Measurements from ENCODE around the gene RBM23. TPM values are rescaled to one million over a fixed set of nuclear protein-coding genes. Genes with fewer than 3 reads are reported as not detected.

Gene RBM23
- total and polyA plus RNA-seq, 2 of the 8 experiments (the other 6 are each of a cell fraction or from before 2014, with no cell fraction given) = 41.2 to 43.3 TPM

DNA sequence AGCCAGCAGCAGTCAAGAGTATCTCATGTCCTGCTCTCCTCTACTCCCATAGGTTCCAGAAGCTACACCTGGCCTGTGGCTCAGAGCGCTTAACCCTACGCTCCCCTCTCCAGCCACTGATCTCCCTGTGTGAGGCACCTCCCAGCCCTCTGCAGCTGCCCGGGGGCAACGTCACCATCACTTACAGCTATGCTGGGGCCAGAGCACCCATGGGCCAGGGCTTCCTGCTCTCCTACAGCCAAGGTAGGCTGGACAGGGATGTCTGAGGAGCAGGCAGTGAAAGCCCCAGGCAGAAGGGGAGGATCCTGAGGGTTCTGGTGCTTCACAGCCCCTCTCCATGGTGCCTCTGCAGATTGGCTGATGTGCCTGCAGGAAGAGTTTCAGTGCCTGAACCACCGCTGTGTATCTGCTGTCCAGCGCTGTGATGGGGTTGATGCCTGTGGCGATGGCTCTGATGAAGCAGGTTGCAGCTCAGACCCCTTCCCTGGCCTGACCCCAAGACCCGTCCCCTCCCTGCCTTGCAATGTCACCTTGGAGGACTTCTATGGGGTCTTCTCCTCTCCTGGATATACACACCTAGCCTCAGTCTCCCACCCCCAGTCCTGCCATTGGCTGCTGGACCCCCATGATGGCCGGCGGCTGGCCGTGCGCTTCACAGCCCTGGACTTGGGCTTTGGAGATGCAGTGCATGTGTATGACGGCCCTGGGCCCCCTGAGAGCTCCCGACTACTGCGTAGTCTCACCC, 43.8 kb downstream of the RBM23 start:
- H4K20me1 ChIP-seq (replicated peaks in 1 of 2; ENCODE audit: control insufficient read depth in 1 of 2, insufficient read depth in 2 of 2, low read length in 2 of 2) = no peaks in the 10 kb centered on the region
- no peak overlapping the region for H3K18ac ChIP-seq (ENCODE audit: extremely low read depth, low read length)
- no peak overlapping the region for H3K4ac ChIP-seq (replicated peaks; ENCODE audit: insufficient read length, low read depth, low read length)
- no peak overlapping the region for H2BK5ac ChIP-seq (ENCODE audit: low read depth, low read length)
- peaks cover 5% of the 10 kb centered on the region for H3K23me2 ChIP-seq (ENCODE audit: low read depth, low read length)
- 89% methylated on average over 15 of the region's 15 CpGs; no CpG with 5 or more reads in 1 of the 2 experiments for WGBS, 2 experiments (ENCODE audit: extremely low coverage in 1 of 2, insufficient coverage in 1 of 2, insufficient read length in 1 of 2, insufficient replicate concordance in 2 of 2, low coverage in 1 of 2, low lambda C conversion rate in 2 of 2, missing lambda C conversion rate in 1 of 2)
- no peak overlapping the region for H3K56ac ChIP-seq (replicated peaks; ENCODE audit: insufficient read length, low read depth, low read length)
- no peak overlapping the region for H3K27ac ChIP-seq (ENCODE audit: low read depth, low read length)
- no peaks in the 10 kb centered on the region for H3K27me3 ChIP-seq (replicated peaks in 1 of 4; ENCODE audit: control insufficient read depth in 3 of 4, extremely low read depth in 1 of 4, insufficient read depth in 3 of 4, low read length in 3 of 4)
- no peak overlapping the region for H3K23ac ChIP-seq (ENCODE audit: insufficient read length)
- H3K36me3 ChIP-seq (ENCODE audit: control insufficient read depth in 2 of 4, insufficient read depth in 4 of 4, low read length in 3 of 4) = no peaks in the 10 kb centered on the region; a peak in 2 of 8 replicates
- peaks cover 0 to 9% (median 3%) of the 10 kb centered on the region in 4 experiments; a peak in 4 of 7 replicates for H3K4me1 ChIP-seq (replicated peaks in 1 of 4; ENCODE audit: control insufficient read depth in 3 of 4, insufficient read depth in 4 of 4, low read length in 3 of 4)
- no peak overlapping the region for H2BK120ac ChIP-seq (replicated peaks; ENCODE audit: low read depth, low read length)
- ChIA-PET CTCF (ENCODE audit: partially characterized antibody) (interaction anchor here (0.7 to 56.0 kb wide), 6 partner anchors 8 to 305 kb away, joined by 3 to 1562 read pairs (median 64); partner anchors contain the start of genes MMP14, MRPL52, REM2 and SLC7A7), POLR2A (ENCODE audit: partially characterized antibody) (interaction anchor here (1.3 to 6.6 kb wide), 2 partner anchors 9 to 49 kb away, joined by 3 to 54 read pairs; partner anchors contain the start of gene REM2)
- no peak overlapping the region for H3K9ac ChIP-seq (replicated peaks in 1 of 4; ENCODE audit: extremely low read depth in 1 of 4, low read depth in 3 of 4, low read length in 3 of 4)
- no peak overlapping the region for H2AFZ ChIP-seq (ENCODE audit: low read length)
- H4K8ac ChIP-seq (ENCODE audit: extremely low read depth, insufficient read depth, low read length) = no peak overlapping the region; the same call in 1 of the 2 replicates
- no peak overlapping the region for H2BK20ac ChIP-seq (ENCODE audit: low read length)
- no peak overlapping the region for H4K91ac ChIP-seq (replicated peaks; ENCODE audit: insufficient read length, low read length)
- H2AK5ac ChIP-seq (ENCODE audit: low read depth, low read length) = no peak overlapping the region
- no peak overlapping the region for H2BK15ac ChIP-seq (ENCODE audit: low read length)
- H3K79me1 ChIP-seq (ENCODE audit: low read depth, low read length) = no peaks in the 10 kb centered on the region
- no peak overlapping the region for H3K4me2 ChIP-seq (ENCODE audit: insufficient read depth in 1 of 2, low read depth in 2 of 2, low read length in 2 of 2)
- no peaks in the 10 kb centered on the region for H3K79me2 ChIP-seq (ENCODE audit: control insufficient read depth in 1 of 2, insufficient read depth in 2 of 2, low read length in 2 of 2)
- H2BK12ac ChIP-seq (ENCODE audit: low read depth, low read length) = no peak overlapping the region
- no peak overlapping the region for H3K14ac ChIP-seq (ENCODE audit: insufficient read length)
- H3K9me3 ChIP-seq (ENCODE audit: insufficient read depth in 2 of 2, low read depth in 1 of 2, low read length in 1 of 2) = no peaks in the 10 kb centered on the region
- H4K5ac ChIP-seq (ENCODE audit: insufficient read length, low read depth, low read length) = no peak overlapping the region
- no peak for DNase-seq (ENCODE audit: low read depth in 1 of 2, low spot score in 2 of 2)
- H3K4me3 ChIP-seq (ENCODE audit: extremely low read depth in 1 of 4, insufficient read depth in 2 of 4, low read depth in 3 of 4, low read length in 4 of 4) = no peak overlapping the region
- FAIRE-seq = no peak
- TF ChIP-seq RAD21 (IDR thresholded peaks at IDR 0.05 in 1 of 2, conservative IDR thresholded peaks at IDR 0.05 in 1 of 2; ENCODE audit: low read depth in 2 of 2, low read length in 2 of 2) = no peak
- TF ChIP-seq NANOG (IDR thresholded peaks at IDR 0.05; ENCODE audit: insufficient read depth, low read depth, low read length, poor library complexity, severe bottlenecking) = no peak
